ENCODE data around the gene CASP10.
"Not testable (repeated sequence)": the region's sequence is repeated elsewhere in the genome, so short reads cannot be mapped to it uniquely, and the experiment has no call there.

CASP10 gene

GRCh38 chr2:201156036-201156435, 26.9 kb upstream of the CASP10 start:
- DNase-seq (ENCODE audit: low read depth): no peak

GRCh38 chr2:201156640-201157039, 26.3 kb upstream of the CASP10 start:
- no peak for DNase-seq (ENCODE audit: low read depth)

GRCh38 chr2:201157694-201158093, 25.2 kb upstream of the CASP10 start:
- no peak for DNase-seq (ENCODE audit: low read depth)

- DNase-seq (ENCODE audit: low read depth): no peak
Observed at GRCh38 chr2:201158111-201158929, 24.6 kb upstream of the CASP10 start.

GRCh38 chr2:201164166-201164565, 18.8 kb upstream of the CASP10 start:
- DNase-seq (ENCODE audit: low read depth): no peak

GRCh38 chr2:201167546-201167945, 15.4 kb upstream of the CASP10 start:
- DNase-seq (ENCODE audit: low read depth): no peak

GRCh38 chr2:201168496-201168895, 14.4 kb upstream of the CASP10 start:
- not testable (repeated sequence) for DNase-seq (ENCODE audit: low read depth)

GRCh38 chr2:201171259-201171814, 11.6 kb upstream of the CASP10 start:
- no peak for DNase-seq (ENCODE audit: low read depth)

- no peak for DNase-seq (ENCODE audit: low read depth)
Observed at GRCh38 chr2:201172279-201172678, 10.7 kb upstream of the CASP10 start.

GRCh38 chr2:201174687-201175086, 8.3 kb upstream of the CASP10 start:
- DNase-seq (ENCODE audit: low read depth): no peak

GRCh38 chr2:201176081-201176481, 6.9 kb upstream of the CASP10 start:
- no peak for DNase-seq (ENCODE audit: low read depth)

- DNase-seq (ENCODE audit: low read depth): no peak
Observed at GRCh38 chr2:201180010-201180409, 2.9 kb upstream of the CASP10 start.

GRCh38 chr2:201183365-201183727, 405 bp downstream of the CASP10 start:
- DNase-seq (ENCODE audit: low read depth): no peak

- DNase-seq (ENCODE audit: low read depth): not testable (repeated sequence)
Observed at GRCh38 chr2:201183835-201184234, 894 bp downstream of the CASP10 start.

GRCh38 chr2:201184248-201184647, 1.3 kb downstream of the CASP10 start:
- DNase-seq (ENCODE audit: low read depth): not testable (repeated sequence)

- no peak for DNase-seq (ENCODE audit: low read depth)
Observed at GRCh38 chr2:201185863-201186262, 2.9 kb downstream of the CASP10 start.

- DNase-seq (ENCODE audit: low read depth): no peak
Observed at GRCh38 chr2:201186982-201187381, 4.0 kb downstream of the CASP10 start.

- no peak for DNase-seq (ENCODE audit: low read depth)
Observed at GRCh38 chr2:201188449-201188848, 5.5 kb downstream of the CASP10 start.

- no peak for DNase-seq (ENCODE audit: low read depth)
Observed at GRCh38 chr2:201191132-201191875, 8.4 kb downstream of the CASP10 start.

GRCh38 chr2:201194097-201194496, 11.2 kb downstream of the CASP10 start:
- no peak for DNase-seq (ENCODE audit: low read depth)

- no peak for DNase-seq (ENCODE audit: low read depth)
Observed at GRCh38 chr2:201195331-201195730, 12.4 kb downstream of the CASP10 start.

- no peak for DNase-seq (ENCODE audit: low read depth)
Observed at GRCh38 chr2:201196003-201196402, 13.1 kb downstream of the CASP10 start.

GRCh38 chr2:201196803-201197202, 13.9 kb downstream of the CASP10 start:
- no peak for DNase-seq (ENCODE audit: low read depth)

All from activated T-cell treated with anti-CD3 and anti-CD28 coated beads for 48 hours (primary cell).